A673 (cell line): ENCODE results near the gene IQGAP2. TPM values are rescaled to one million over a fixed set of nuclear protein-coding genes. Genes with fewer than 3 reads are reported as not detected.

Experiments used
- BruUV-seq: library from RNA; stranded (reverse); fragments of 400-500 nt; replicated peaks from 2 replicates; lab custom pipeline; 2021; lab: Mats Ljungman, UMichigan
- CTCF ChIA-PET: fragments of 300-600 bp; sonication (Branson Sonifier 250); formaldehyde crosslinking; loops from one replicate; lab custom pipeline; 2022; ENCODE audit warnings: antibody characterized with exemption; lab: Charles Lee
- POLR2A ChIA-PET: fragments of 300-600 bp; sonication (Branson Sonifier 250); formaldehyde crosslinking; loops from one replicate; lab custom pipeline; 2022; ENCODE audit warnings: antibody characterized with exemption; ENCODE audit not compliant: low non-redundant PET; lab: Charles Lee
- DNase-seq: peaks from one replicate; pipeline ENCODE4 v3.0.0-alpha.2; 2015; ENCODE audit warnings: low spot score
- H3K27ac ChIP-seq: fragments of 200-600 bp; sonication (generic); 2 replicates; pipeline ENCODE4 v1.5.1; 2016; ENCODE audit warnings: mixed run types, low read depth, mild to moderate bottlenecking, mixed read lengths, antibody characterized with exemption, low read length; ENCODE audit not compliant: poor library complexity, severe bottlenecking
- H3K27me3 ChIP-seq: fragments of 200-600 bp; sonication (generic); replicated peaks from 2 replicates; pipeline ENCODE4 v1.6.1; 2017; ENCODE audit warnings: mixed run types, low read depth, mild to moderate bottlenecking, mixed read lengths, antibody characterized with exemption, low read length; ENCODE audit not compliant: insufficient read depth, poor library complexity
- H3K36me3 ChIP-seq: fragments of 200-600 bp; sonication (generic); 2 replicates; pipeline ENCODE4 v1.6.1; 2016; ENCODE audit warnings: mixed run types, mild to moderate bottlenecking, mixed read lengths, antibody characterized with exemption, low read length; ENCODE audit not compliant: insufficient read depth, poor library complexity, severe bottlenecking
- H3K4me1 ChIP-seq: fragments of 200-600 bp; sonication (generic); 2 replicates; pipeline ENCODE4 v1.6.1; 2017; ENCODE audit warnings: mixed run types, mild to moderate bottlenecking, mixed read lengths, antibody characterized with exemption, low read length; ENCODE audit not compliant: insufficient read depth, poor library complexity, severe bottlenecking
- H3K4me3 ChIP-seq: fragments of 200-600 bp; sonication (generic); 2 replicates; pipeline ENCODE4 v1.5.1; 2016; ENCODE audit warnings: low read depth, mixed run types, mild to moderate bottlenecking, mixed read lengths, low read length; ENCODE audit not compliant: poor library complexity, severe bottlenecking
- H3K9me3 ChIP-seq: fragments of 200-600 bp; sonication (generic); 2 replicates; pipeline ENCODE4 v1.6.1; 2016; ENCODE audit warnings: mixed run types, low read depth, mild to moderate bottlenecking, mixed read lengths, antibody characterized with exemption, low read length; ENCODE audit not compliant: poor library complexity, severe bottlenecking
- EZH2 ChIP-seq: fragments of 200-600 bp; sonication (generic); IDR thresholded peaks from 2 replicates; pipeline ENCODE4 v1.6.1; 2017; ENCODE audit warnings: borderline replicate concordance, low read depth, mild to moderate bottlenecking, mixed read lengths, antibody characterized with exemption, low read length; ENCODE audit not compliant: poor library complexity, severe bottlenecking
- intact Hi-C: fragments of 100-400 bp; cut with micrococcal nuclease; formaldehyde crosslinking; loops from one replicate; pipeline ENCODE4 v1.10.0; 2022; ENCODE audit not compliant: unreplicated experiment
- total RNA-seq: library from RNA; stranded (reverse); gene quantifications from 2 replicates; pipeline ENCODE4 v1.2.3, GENCODE V29; 2021
- TF ChIP-seq, protein P1 (sequence below): fragments of 300-800, 200-600 bp; sonication (generic); conservative IDR thresholded peaks from 2 replicates; pipeline ENCODE4 v1.5.1; 2017; ENCODE audit warnings: low read depth, mild to moderate bottlenecking, antibody characterized with exemption, low read length, moderate library complexity, mixed read lengths

IQGAP2 gene
- total RNA-seq, 1 experiment from 2014 or later, result 26.8 TPM

GRCh38 chr5:76471987-76472334, 68.9 kb downstream of the IQGAP2 start:
- peaks cover 17% of the 10 kb centered on the region for H3K4me1 ChIP-seq
- no peaks in the 10 kb centered on the region for H3K27me3 ChIP-seq
- BruUV-seq, result no TSS peak
- TF ChIP-seq, protein P1, sequence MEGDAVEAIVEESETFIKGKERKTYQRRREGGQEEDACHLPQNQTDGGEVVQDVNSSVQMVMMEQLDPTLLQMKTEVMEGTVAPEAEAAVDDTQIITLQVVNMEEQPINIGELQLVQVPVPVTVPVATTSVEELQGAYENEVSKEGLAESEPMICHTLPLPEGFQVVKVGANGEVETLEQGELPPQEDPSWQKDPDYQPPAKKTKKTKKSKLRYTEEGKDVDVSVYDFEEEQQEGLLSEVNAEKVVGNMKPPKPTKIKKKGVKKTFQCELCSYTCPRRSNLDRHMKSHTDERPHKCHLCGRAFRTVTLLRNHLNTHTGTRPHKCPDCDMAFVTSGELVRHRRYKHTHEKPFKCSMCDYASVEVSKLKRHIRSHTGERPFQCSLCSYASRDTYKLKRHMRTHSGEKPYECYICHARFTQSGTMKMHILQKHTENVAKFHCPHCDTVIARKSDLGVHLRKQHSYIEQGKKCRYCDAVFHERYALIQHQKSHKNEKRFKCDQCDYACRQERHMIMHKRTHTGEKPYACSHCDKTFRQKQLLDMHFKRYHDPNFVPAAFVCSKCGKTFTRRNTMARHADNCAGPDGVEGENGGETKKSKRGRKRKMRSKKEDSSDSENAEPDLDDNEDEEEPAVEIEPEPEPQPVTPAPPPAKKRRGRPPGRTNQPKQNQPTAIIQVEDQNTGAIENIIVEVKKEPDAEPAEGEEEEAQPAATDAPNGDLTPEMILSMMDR, result no peak
- no peak for TF ChIP-seq EZH2
- CTCF ChIA-PET, result no interaction called here
- intact Hi-C loops, result no loop called here
- POLR2A ChIA-PET, result no interaction called here
- H3K4me3 ChIP-seq, result no peak overlapping the region
- H3K36me3 ChIP-seq, result no peaks in the 10 kb centered on the region
- no peak overlapping the region for H3K27ac ChIP-seq
- no peak for DNase-seq
- no peaks in the 10 kb centered on the region for H3K9me3 ChIP-seq

DNA sequence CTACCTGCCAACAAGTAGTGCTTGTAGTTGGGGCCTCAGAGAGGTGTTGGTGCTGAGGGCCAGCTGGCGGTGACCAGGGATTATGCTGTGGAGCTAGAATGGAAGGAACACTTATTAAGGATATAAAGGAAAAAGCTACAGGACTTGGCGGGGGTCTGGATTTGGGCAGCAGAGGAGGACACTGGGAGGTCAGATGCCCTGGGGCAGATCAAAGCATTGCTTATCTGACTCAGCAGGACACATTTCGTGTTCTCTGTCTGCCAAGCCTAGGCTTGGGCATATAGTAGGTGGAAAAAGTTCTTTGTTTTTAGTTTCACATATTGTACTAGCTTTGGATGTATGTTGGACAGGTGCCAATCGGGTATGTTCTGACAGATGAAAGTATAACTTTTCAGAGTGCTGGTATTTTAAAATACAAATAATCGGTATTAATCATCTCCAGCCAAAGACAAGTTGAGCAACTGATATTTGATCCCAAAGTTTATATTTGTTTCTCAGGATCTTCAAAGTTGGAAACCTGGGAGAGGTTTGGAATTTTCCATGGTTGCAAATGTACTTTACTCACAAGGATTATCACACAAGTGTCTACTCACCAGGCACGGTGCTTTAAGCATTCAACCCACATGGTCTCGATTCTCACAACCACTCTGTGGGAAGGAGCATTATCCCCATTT, 69.4 kb downstream of the IQGAP2 start:
- intact Hi-C loops, result no loop called here
- no peak for TF ChIP-seq EZH2
- TF ChIP-seq, protein P1, result no peak
- H3K27me3 ChIP-seq, result no peaks in the 10 kb centered on the region
- ChIA-PET CTCF (no interaction called here), POLR2A (no interaction called here)
- H3K9me3 ChIP-seq, result no peaks in the 10 kb centered on the region
- DNase-seq, result no peak
- H3K4me3 ChIP-seq, result no peak overlapping the region
- no peaks in the 10 kb centered on the region for H3K36me3 ChIP-seq
- H3K4me1 ChIP-seq, result peaks cover 17% of the 10 kb centered on the region
- no peak overlapping the region for H3K27ac ChIP-seq
- BruUV-seq, result no TSS peak

DNA sequence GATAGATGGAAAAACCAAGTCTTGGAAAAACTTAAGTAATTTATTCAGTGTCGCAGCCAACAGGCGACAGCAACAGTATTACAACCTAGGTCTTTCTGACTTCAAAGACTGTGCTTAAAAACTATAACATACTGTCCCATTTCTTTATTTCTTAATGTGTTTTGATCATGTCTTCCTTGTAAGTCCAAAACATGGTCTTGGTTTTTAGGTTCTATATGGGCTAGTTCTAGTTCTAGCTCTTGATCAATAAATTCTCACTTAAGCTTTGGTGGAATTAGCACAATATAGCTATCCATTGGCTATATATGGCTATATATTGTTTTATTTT, 69.9 kb downstream of the IQGAP2 start:
- ChIA-PET CTCF (no interaction called here), POLR2A (no interaction called here)
- no peaks in the 10 kb centered on the region for H3K36me3 ChIP-seq
- peaks cover 17% of the 10 kb centered on the region for H3K4me1 ChIP-seq
- TF ChIP-seq, protein P1, result no peak
- TF ChIP-seq EZH2, result no peak
- H3K27ac ChIP-seq, result peak overlapping the region; percentile 38
- BruUV-seq, result no TSS peak
- H3K9me3 ChIP-seq, result no peaks in the 10 kb centered on the region
- DNase-seq, result no peak
- intact Hi-C loops, result no loop called here
- H3K4me3 ChIP-seq, result no peak overlapping the region
- no peaks in the 10 kb centered on the region for H3K27me3 ChIP-seq
